Colonic mucosa (tissue), 4 donors: Measurements from ENCODE around the gene OR10H2. TPM values are rescaled to one million over a fixed set of nuclear protein-coding genes. Genes with fewer than 3 reads are reported as not detected.

Source experiments
- DNase-seq: peaks from one replicate; pipeline ENCODE4 v3.0.0-alpha.2; 2020
- H3K27ac ChIP-seq: fragments of 200-600 bp; one replicate; pipeline ENCODE4 v1.8.0; 2021
- H3K27me3 ChIP-seq: fragments of 200-600 bp; one replicate; pipeline ENCODE4 v1.8.0; 2021
- H3K36me3 ChIP-seq: fragments of 200-600 bp; one replicate; pipeline ENCODE4 v1.8.0; 2021
- H3K4me1 ChIP-seq: fragments of 200-600 bp; one replicate; pipeline ENCODE4 v1.8.0; 2021; ENCODE audit warnings: mild to moderate bottlenecking
- H3K4me3 ChIP-seq: fragments of 200-600 bp; one replicate; pipeline ENCODE4 v1.8.0; 2021
- H3K9ac ChIP-seq, 2 donors: one replicate each; pipeline ENCODE4 v1.7.0; 2013; ENCODE audit warnings: control low read depth in 2 of 2, low read depth in 2 of 2, low read length in 2 of 2
- H3K9me3 ChIP-seq: fragments of 200-600 bp; one replicate; pipeline ENCODE4 v1.8.0; 2021
- CTCF ChIP-seq: fragments of 200-600 bp; IDR thresholded peaks from one replicate; pipeline ENCODE4 v1.8.0; 2022; ENCODE audit warnings: antibody characterized with exemption, mild to moderate bottlenecking
- intact Hi-C: fragments of 100-400 bp; cut with DNase I; formaldehyde crosslinking; loops from one replicate; pipeline ENCODE4 v1.14.1; 2022
- total RNA-seq, 2 donors: library from RNA; stranded (reverse); fragmentation: NEBNext Ultra II Directional in 1 of 2; extraction: Animal tissue kit (Norgen Biotek cat#: 25700) in 1 of 2; gene quantifications; one replicate each; pipeline ENCODE4 v1.2.1, GENCODE V29; 2021
- donor health status: healthy.
- donor health status: DM: no; HTN: no; CAD: no.
- donor health status: DM: no; HTN: no; CAD: no.

The OR10H2 gene
- total RNA-seq, 2 donors from 2014 or later = not detected

GRCh38 chr19:15715642-15716041 lies 12.2 kb upstream of the OR10H2 start:
- H3K4me3 ChIP-seq = no peak overlapping the region
- H3K9ac ChIP-seq = no peak overlapping the region
- no peaks in the 10 kb centered on the region for H3K36me3 ChIP-seq
- no peaks in the 10 kb centered on the region for H3K4me1 ChIP-seq
- no peak for TF ChIP-seq CTCF
- H3K9me3 ChIP-seq = no peaks in the 10 kb centered on the region
- intact Hi-C loops = no loop called here
- no peaks in the 10 kb centered on the region for H3K27me3 ChIP-seq
- no peak for DNase-seq
- H3K27ac ChIP-seq = no peak overlapping the region

- no peak overlapping the region for H3K4me3 ChIP-seq
- intact Hi-C loops = no loop called here
- H3K27ac ChIP-seq = no peak overlapping the region
Measured at GRCh38 chr19:15717809-15718208, 10.0 kb upstream of the OR10H2 start.

GRCh38 chr19:15721268-15721667 lies 6.6 kb upstream of the OR10H2 start:
- H3K27ac ChIP-seq = no peak overlapping the region
- no peak for TF ChIP-seq CTCF
- no peak overlapping the region for H3K9ac ChIP-seq
- intact Hi-C loops = no loop called here
- H3K9me3 ChIP-seq = no peaks in the 10 kb centered on the region
- H3K36me3 ChIP-seq = no peaks in the 10 kb centered on the region
- no peak overlapping the region for H3K4me3 ChIP-seq
- DNase-seq = no peak
- peaks cover 6% of the 10 kb centered on the region for H3K27me3 ChIP-seq
- no peaks in the 10 kb centered on the region for H3K4me1 ChIP-seq

More at GRCh38 chr19:15717809-15718208, 10.0 kb upstream of the OR10H2 start:
- Histone ChIP-seq H3K27me3 (peaks cover under 1% of the 10 kb centered on the region), H3K36me3 (no peaks in the 10 kb centered on the region), H3K9me3 (no peaks in the 10 kb centered on the region), H3K4me1 (no peaks in the 10 kb centered on the region), H3K9ac (no peak overlapping the region)
- no peak for TF ChIP-seq CTCF
- no peak for DNase-seq

DNA sequence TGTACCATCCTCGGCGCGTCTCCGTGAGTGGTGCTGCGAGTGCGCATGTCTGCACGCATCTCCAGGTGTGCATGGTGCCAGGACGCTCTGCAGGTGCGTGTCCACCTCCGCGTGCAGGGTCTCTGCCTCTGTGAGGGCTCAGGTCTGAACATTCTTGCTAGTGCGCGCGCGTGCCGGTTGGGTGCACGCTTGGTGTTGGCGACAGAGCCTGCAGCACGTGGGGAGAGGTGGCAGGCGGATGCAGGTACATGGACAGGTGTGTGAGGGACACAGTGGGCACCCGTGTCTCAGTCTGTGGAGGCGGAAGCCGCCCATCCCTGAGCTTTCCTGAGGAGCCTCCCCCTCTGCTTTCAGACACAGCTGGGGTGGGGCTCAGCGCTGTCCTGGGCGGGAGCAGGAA lies 4.9 kb upstream of the OR10H2 start:
- Histone ChIP-seq H3K9ac (no peak overlapping the region), H3K36me3 (no peaks in the 10 kb centered on the region), H3K4me3 (no peak overlapping the region), H3K27ac (no peak overlapping the region), H3K27me3 (peaks cover 6% of the 10 kb centered on the region), H3K9me3 (no peaks in the 10 kb centered on the region), H3K4me1 (no peaks in the 10 kb centered on the region)
- intact Hi-C loops = no loop called here
- no peak for DNase-seq
- no peak for TF ChIP-seq CTCF

DNA sequence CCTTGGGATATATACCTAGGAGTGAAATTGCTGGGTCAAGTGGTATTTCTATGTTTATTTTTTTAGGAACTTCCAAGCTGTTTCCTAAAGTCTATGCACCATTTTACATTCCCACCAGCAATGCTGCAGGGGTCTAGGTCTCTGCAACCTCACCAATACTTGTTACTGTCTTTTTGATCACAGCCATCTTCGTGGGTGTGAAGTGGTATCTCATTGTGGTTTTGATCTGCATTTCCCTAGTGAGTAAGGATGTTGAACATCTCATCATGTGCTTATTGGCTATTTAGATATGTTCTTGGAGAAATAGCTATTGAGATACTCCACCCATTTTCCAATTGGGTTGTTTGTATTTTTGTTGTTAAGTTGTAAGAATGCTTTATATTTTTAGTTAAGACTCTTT lies 2.7 kb downstream of the OR10H2 start:
- H3K27ac ChIP-seq = no peak overlapping the region
- no peak overlapping the region for H3K4me3 ChIP-seq
- no peaks in the 10 kb centered on the region for H3K9me3 ChIP-seq
- no peak for TF ChIP-seq CTCF
- intact Hi-C loops = no loop called here
- DNase-seq = no peak
- no peaks in the 10 kb centered on the region for H3K36me3 ChIP-seq
- no peaks in the 10 kb centered on the region for H3K4me1 ChIP-seq
- H3K9ac ChIP-seq = no peak overlapping the region
- H3K27me3 ChIP-seq = no peaks in the 10 kb centered on the region

- no peak for DNase-seq
- H3K36me3 ChIP-seq = no peaks in the 10 kb centered on the region
- H3K27ac ChIP-seq = no peak overlapping the region
- H3K9ac ChIP-seq = no peak overlapping the region
- no peaks in the 10 kb centered on the region for H3K27me3 ChIP-seq
- H3K4me1 ChIP-seq = no peaks in the 10 kb centered on the region
- no peaks in the 10 kb centered on the region for H3K9me3 ChIP-seq
- TF ChIP-seq CTCF = no peak
- H3K4me3 ChIP-seq = no peak overlapping the region
- intact Hi-C loops = no loop called here
Measured at GRCh38 chr19:15732388-15732787, 4.6 kb downstream of the OR10H2 start.
